A549 (cell line): ENCODE measurements around the gene ESAM. TPM values are rescaled to one million over a fixed set of nuclear protein-coding genes. Genes with fewer than 3 reads are reported as not detected.
A peak's percentile ranks its signal among the peaks of the same experiment; 100 is the strongest.

Experiments
- ATAC-seq, 2 experiments: fragments of 200-7000 bp in 1 of 2; fragments of >200 bp in 1 of 2; cut with Nextera tagmentation in 1 of 2; cut with Tn5 transposase in 1 of 2; 3 replicates each; pipeline versions ENCODE4 v1.8.0 to v1.9.1; 2018 to 2020; ENCODE audit warnings: mild to moderate bottlenecking in 1 of 2, moderate library complexity in 1 of 2
- CTCF ChIA-PET: fragments of 300-600 bp; sonication (Branson Sonifier 250); formaldehyde crosslinking; extraction: SDS; loops from one replicate; lab custom pipeline; 2021; ENCODE audit warnings: antibody characterized with exemption, inconsistent platforms; lab: Yijun Ruan, JAX
- POLR2A ChIA-PET: fragments of 350-600 bp; formaldehyde crosslinking; extraction: SDS; loops from one replicate; lab custom pipeline; 2021; ENCODE audit warnings: antibody characterized with exemption, inconsistent platforms; lab: Yijun Ruan, JAX
- DNase-seq, 2 experiments: peaks; one replicate each; pipeline versions ENCODE4 v3.0.0 to v3.0.0-alpha.2; 2011 to 2016; ENCODE audit warnings: low read depth in 1 of 2, low spot score in 1 of 2
- FAIRE-seq: peaks from 2 replicates; lab custom pipeline; 2011; peaks lifted over from hg19 to GRCh38; lab: Jason Lieb, UNC
- H3K27ac ChIP-seq, 2 experiments: fragments of >200 bp; sonication (Bioruptor Twin); formaldehyde crosslinking; 3 replicates each; pipeline ENCODE4 v1.5.1; 2016 to 2017
- H3K4me1 ChIP-seq: fragments of >200 bp; sonication (Bioruptor Twin); formaldehyde crosslinking; 3 replicates; pipeline ENCODE4 v1.6.1; 2016
- H3K4me2 ChIP-seq: fragments of >200 bp; sonication (Bioruptor Twin); formaldehyde crosslinking; 3 replicates; pipeline ENCODE4 v1.6.1; 2016
- H3K4me3 ChIP-seq: fragments of >200 bp; sonication (Bioruptor Twin); formaldehyde crosslinking; 3 replicates; pipeline ENCODE4 v1.5.1; 2016
- H3K9me3 ChIP-seq: fragments of >200 bp; sonication (Bioruptor Twin); formaldehyde crosslinking; 3 replicates; pipeline ENCODE4 v1.6.1; 2016
- ATOH8 ChIP-seq: fragments of 250-450 bp; sonication (Bioruptor Pico); IDR thresholded peaks from 2 replicates; pipeline ENCODE4 v1.5.0; 2020; ENCODE audit warnings: low read depth, mild to moderate bottlenecking, moderate library complexity
- BHLHE40 ChIP-seq: IDR thresholded peaks from 2 replicates; pipeline ENCODE4 v1.6.1; 2012; ENCODE audit warnings: low read depth, low read length, inconsistent platforms
- CBX2 ChIP-seq: fragments of 200-600 bp; sonication (generic); IDR thresholded peaks from 2 replicates; pipeline ENCODE4 v1.6.1; 2016; ENCODE audit warnings: low read depth, mild to moderate bottlenecking, borderline replicate concordance
- CBX8 ChIP-seq: fragments of 200-600 bp; sonication (generic); IDR thresholded peaks from 2 replicates; pipeline ENCODE4 v1.6.1; 2016
- CEBPB ChIP-seq, 2 experiments: fragments of >200 bp in 1 of 2; sonication (Bioruptor Twin) in 1 of 2; formaldehyde crosslinking in 1 of 2; IDR thresholded peaks; 2 replicates each; pipeline ENCODE4 v1.6.1; 2012 to 2016
- CHD2 ChIP-seq: fragments of 150-350 bp; IDR thresholded peaks from 2 replicates; pipeline ENCODE4 v1.6.1; 2014; ENCODE audit warnings: low read length; ENCODE audit not compliant: partially characterized antibody
- CHD4 ChIP-seq: fragments of 200-600 bp; sonication (generic); IDR thresholded peaks from 2 replicates; pipeline ENCODE4 v1.6.1; 2016; ENCODE audit warnings: antibody characterized with exemption, mild to moderate bottlenecking, borderline replicate concordance
- CTCF ChIP-seq: fragments of >200 bp; sonication (Bioruptor Twin); formaldehyde crosslinking; IDR thresholded peaks from 3 replicates; pipeline ENCODE4 v1.5.1; 2016
- EHF ChIP-seq: fragments of 250-450 bp; sonication (Bioruptor Pico); IDR thresholded peaks from 2 replicates; pipeline ENCODE4 v1.5.0; 2020; ENCODE audit warnings: mild to moderate bottlenecking
- ESRRA ChIP-seq: fragments of 150-350 bp; IDR thresholded peaks from 2 replicates; pipeline ENCODE4 v1.6.1; 2014; ENCODE audit warnings: mild to moderate bottlenecking, low read length, borderline replicate concordance
- GATA3 ChIP-seq: IDR thresholded peaks from 2 replicates; pipeline ENCODE4 v1.6.1; 2012; ENCODE audit warnings: borderline replicate concordance
- HES2 ChIP-seq: fragments of >200 bp; sonication (Bioruptor Twin); formaldehyde crosslinking; IDR thresholded peaks from 2 replicates; pipeline ENCODE4 v1.6.1; 2016
- HMGXB4 ChIP-seq: fragments of 250-450 bp; sonication (Bioruptor Pico); IDR thresholded peaks from 2 replicates; pipeline ENCODE4 v1.5.0; 2021; ENCODE audit warnings: mild to moderate bottlenecking, moderate library complexity, borderline replicate concordance
- JUN ChIP-seq, 2 experiments: fragments of >200 bp; sonication (Bioruptor Twin); formaldehyde crosslinking; IDR thresholded peaks; 2 replicates in 1 of 2; 3 replicates in 1 of 2; pipeline ENCODE4 v1.6.1; 2016 to 2017
- JUNB ChIP-seq: fragments of >200 bp; sonication (Bioruptor Twin); formaldehyde crosslinking; IDR thresholded peaks from 2 replicates; pipeline ENCODE4 v1.6.1; 2016
- KDM1A ChIP-seq: fragments of 200-600 bp; sonication (generic); IDR thresholded peaks from 2 replicates; pipeline ENCODE4 v1.6.1; 2016; ENCODE audit warnings: low read depth, mild to moderate bottlenecking
- KDM5A ChIP-seq: fragments of 200-600 bp; sonication (generic); IDR thresholded peaks from 2 replicates; pipeline ENCODE4 v1.6.1; 2016; ENCODE audit warnings: antibody characterized with exemption, mild to moderate bottlenecking
- MAFK ChIP-seq: fragments of 450-650 bp; IDR thresholded peaks from 2 replicates; pipeline ENCODE4 v1.6.1; 2014; ENCODE audit not compliant: partially characterized antibody
- MAZ ChIP-seq: fragments of 150-350 bp; IDR thresholded peaks from 2 replicates; pipeline ENCODE4 v1.6.1; 2014; ENCODE audit warnings: antibody characterized with exemption, low read depth, low read length, borderline replicate concordance
- NPAS2 ChIP-seq: fragments of 250-450 bp; sonication (Bioruptor Pico); IDR thresholded peaks from 2 replicates; pipeline ENCODE4 v1.8.0; 2022; ENCODE audit warnings: mild to moderate bottlenecking, moderate library complexity, borderline replicate concordance
- NR3C1 ChIP-seq: fragments of >200 bp; sonication (Bioruptor Twin); formaldehyde crosslinking; IDR thresholded peaks from 3 replicates; pipeline ENCODE4 v1.6.1; 2017
- PBX3 ChIP-seq: IDR thresholded peaks from 2 replicates; pipeline ENCODE4 v1.6.1; 2012
- PHF8 ChIP-seq: fragments of 200-600 bp; sonication (generic); IDR thresholded peaks from 2 replicates; pipeline ENCODE4 v1.6.1; 2016; ENCODE audit warnings: low read depth, mild to moderate bottlenecking, antibody characterized with exemption, moderate library complexity, borderline replicate concordance
- POLR2A ChIP-seq: IDR thresholded peaks from 2 replicates; pipeline ENCODE4 v1.6.1; 2012; ENCODE audit warnings: mild to moderate bottlenecking, low read length
- POLR2AphosphoS2 ChIP-seq: conservative IDR thresholded peaks from 2 replicates; pipeline ENCODE4 v1.6.1; 2012; ENCODE audit warnings: low read length, improper control_type of control experiment, inconsistent platforms
- RAD21 ChIP-seq, 2 experiments: fragments of >200 bp in 1 of 2; sonication (Bioruptor Twin) in 1 of 2; formaldehyde crosslinking in 1 of 2; IDR thresholded peaks in 1 of 2; conservative IDR thresholded peaks in 1 of 2; 2 replicates in 1 of 2; 3 replicates in 1 of 2; pipeline ENCODE4 v1.6.1; 2012 to 2018; ENCODE audit warnings: inconsistent platforms in 1 of 2
- RCOR1 ChIP-seq: fragments of 150-350 bp; IDR thresholded peaks from 2 replicates; pipeline ENCODE4 v1.6.1; 2014; ENCODE audit warnings: antibody characterized with exemption, low read length, low read depth
- SMC3 ChIP-seq: fragments of >200 bp; sonication (Bioruptor Twin); formaldehyde crosslinking; IDR thresholded peaks from 3 replicates; pipeline ENCODE4 v1.6.1; 2018; ENCODE audit warnings: inconsistent platforms
- SREBF2 ChIP-seq: fragments of 450-650 bp; IDR thresholded peaks from 2 replicates; pipeline ENCODE4 v1.6.1; 2014; ENCODE audit warnings: mild to moderate bottlenecking, moderate library complexity
- TFCP2L1 ChIP-seq: fragments of 250-450 bp; sonication (Bioruptor Pico); IDR thresholded peaks from 2 replicates; pipeline ENCODE4 v1.5.0; 2021; ENCODE audit warnings: mild to moderate bottlenecking
- WGBS: methylation state at CpG from one replicate; pipeline ENCODE4 v1.1.6; 2017; ENCODE audit errors: missing lambda C conversion rate; 5-methylcytosine and 5-hydroxymethylcytosine counted together
- polyA minus RNA-seq: library from RNA; depleted of rRNA, polyadenylated mRNA; stranded (reverse); fragments of >200 nt; gene quantifications from 2 replicates; pipeline ENCODE4 v1.2.3, GENCODE V29; 2011; rRNA and poly(A)+ RNA removed
- polyA plus RNA-seq, 4 experiments: library from polyadenylated mRNA; depleted of rRNA in 3 of 4; stranded (reverse); fragments of >200 nt; fragmentation: RNase III in 1 of 4; extraction: RNeasy Plus Mini Kit Qiagen cat#74134 plus additional on column Dnase treatment in 1 of 4; gene quantifications; 2 replicates in 3 of 4; 3 replicates in 1 of 4; pipeline ENCODE4 v1.2.3, GENCODE V29; 2011 to 2017

The ESAM gene
- 11.7 and 14.5 TPM in 2 replicates for polyA plus RNA-seq (2011; rRNA removed)
- polyA plus RNA-seq (2012; cell fraction: cytosol; rRNA removed): 13.9 and 18.5 TPM in 2 replicates
- polyA plus RNA-seq (2012; cell fraction: nucleus; rRNA removed): 25.8 and 28.9 TPM in 2 replicates
- polyA plus RNA-seq (2017; fragmentation: RNase III; extraction: RNeasy Plus Mini Kit Qiagen cat#74134 plus additional on column Dnase treatment): 6.2 to 9.1 TPM (median 6.8 TPM) in 3 replicates
- 7.6 and 11.0 TPM in 2 replicates for polyA minus RNA-seq

GRCh38 chr11:124762105-124762623 lies at the start of gene ESAM:
Gene ESAM, minus strand, starts transcription at chr11:124762290. Its CDS starts 136 bp downstream, at chr11:124762154.
- ATAC-seq (peak; percentile 7 to 30; a peak in 3 of 6 replicates), FAIRE-seq (no peak), DNase-seq (peak; percentile 17 to 31)
- CTCF ChIA-PET: interaction anchor here (0.5 to 6.1 kb wide), 23 partner anchors 9 to 1145 kb away, joined by 3 to 45 read pairs (median 7); partner anchors contain the start of genes MSANTD2, NRGN, ROBO3 and VSIG2
- POLR2A ChIA-PET: no interaction called here
- peak within 1 kb of the TSS; percentile 75 for H3K4me3 ChIP-seq
- TF ChIP-seq PBX3: no peak
- TF ChIP-seq BHLHE40: no peak
- no peak; a peak in 1 of 5 replicates for TF ChIP-seq RAD21 (conservative IDR thresholded peaks at IDR 0.05 in 1 of 2, IDR thresholded peaks at IDR 0.05 in 1 of 2)
- peak in 1 of 2 experiments; percentile 17; a peak in 1 of 5 replicates for TF ChIP-seq JUN (IDR thresholded peaks at IDR 0.05)
- TF ChIP-seq POLR2A: peak; percentile 24; the same call in 1 of the 2 replicates
- 0 out of 3 replicates have a peak, but pooled peaks have one; percentile 6 for TF ChIP-seq CTCF
- H3K4me1 ChIP-seq: peaks cover 55% of the 10 kb centered on the region
- 0% methylated on average over 3 of the region's 55 CpGs for WGBS
- H3K27ac ChIP-seq: peak within 1 kb of the TSS; percentile 75 to 88
- peak within 1 kb of the TSS; percentile 98 for H3K4me2 ChIP-seq
- no peaks in the 10 kb centered on the region for H3K9me3 ChIP-seq

GRCh38 chr11:124811399-124812125 lies 49.5 kb upstream of the ESAM start:
- FAIRE-seq: no peak
- CTCF ChIA-PET: no interaction called here

GRCh38 chr11:124807660-124808270 lies 45.7 kb upstream of the ESAM start:
- no peak for TF ChIP-seq ATOH8 (CRISPR knock-in tag)
- no peak for TF ChIP-seq CTCF
- no peak for TF ChIP-seq TFCP2L1
- TF ChIP-seq NR3C1: no peak
- TF ChIP-seq JUNB: no peak
- no peak for TF ChIP-seq SREBF2
- no peak for TF ChIP-seq HMGXB4 (CRISPR knock-in tag)
- no peak for TF ChIP-seq CHD2
- TF ChIP-seq EHF (CRISPR knock-in tag): no peak
- ChIA-PET CTCF (interaction anchor here (1.3 kb wide), 1 partner anchor 14 kb away, joined by 6 read pairs; no protein-coding TSS in a partner anchor), POLR2A (no interaction called here)
- Histone ChIP-seq H3K27ac (no peak overlapping the region), H3K4me1 (no peaks in the 10 kb centered on the region), H3K4me3 (no peak overlapping the region), H3K9me3 (no peaks in the 10 kb centered on the region), H3K4me2 (no peak overlapping the region)
- no peak for DNase-seq
- WGBS: 67% methylated on average over 6 of the region's 6 CpGs
- ATAC-seq: no peak
- FAIRE-seq: no peak

More at GRCh38 chr11:124811399-124812125, 49.5 kb upstream of the ESAM start:
- 46% methylated on average over 10 of the region's 10 CpGs for WGBS
- no peaks in the 10 kb centered on the region for H3K9me3 ChIP-seq
- no peak for ATAC-seq
- no peak overlapping the region for H3K4me2 ChIP-seq
- no peak for TF ChIP-seq CHD4
- no peak for TF ChIP-seq ESRRA
- no peak for TF ChIP-seq KDM5A
- TF ChIP-seq KDM1A: no peak
- no peak for TF ChIP-seq CBX8
- TF ChIP-seq MAZ: no peak
- no peak for TF ChIP-seq CBX2
- TF ChIP-seq GATA3: no peak
- no peak for TF ChIP-seq SMC3
- TF ChIP-seq POLR2AphosphoS2: no peak
- TF ChIP-seq TFCP2L1: no peak
- no peak for TF ChIP-seq SREBF2
- TF ChIP-seq HES2: no peak
- no peak for TF ChIP-seq MAFK
- no peak for TF ChIP-seq RCOR1
- TF ChIP-seq PHF8: no peak
- no peak for TF ChIP-seq NPAS2 (CRISPR knock-in tag)
- TF ChIP-seq CEBPB (IDR thresholded peaks at IDR 0.05): no peak
- no peak for TF ChIP-seq CHD2
- no peak overlapping the region for H3K4me3 ChIP-seq
- no peak overlapping the region for H3K27ac ChIP-seq
- POLR2A ChIA-PET: no interaction called here
- no peak for DNase-seq
- H3K4me1 ChIP-seq: no peaks in the 10 kb centered on the region
